Daoy (cell line): ENCODE results near the gene FXYD4. TPM values are rescaled to one million over a fixed set of nuclear protein-coding genes. Genes with fewer than 3 reads are reported as not detected.
"Not testable (repeated sequence)": the region's sequence is repeated elsewhere in the genome, so short reads cannot be mapped to it uniquely, and the experiment has no call there.

ENCODE experiments used
- DNase-seq: peaks from one replicate; pipeline ENCODE4 v3.0.0-alpha.2; 2015; ENCODE audit warnings: low read depth
- total RNA-seq: library from RNA; depleted of rRNA; stranded (reverse); fragments of >200 nt; shearing (Covaris generic); gene quantifications from 2 replicates; pipeline ENCODE4 v1.2.3, GENCODE V29; 2014; rRNA removed

FXYD4 gene
- total RNA-seq, 1 experiment from 2014 or later = not detected

DNA sequence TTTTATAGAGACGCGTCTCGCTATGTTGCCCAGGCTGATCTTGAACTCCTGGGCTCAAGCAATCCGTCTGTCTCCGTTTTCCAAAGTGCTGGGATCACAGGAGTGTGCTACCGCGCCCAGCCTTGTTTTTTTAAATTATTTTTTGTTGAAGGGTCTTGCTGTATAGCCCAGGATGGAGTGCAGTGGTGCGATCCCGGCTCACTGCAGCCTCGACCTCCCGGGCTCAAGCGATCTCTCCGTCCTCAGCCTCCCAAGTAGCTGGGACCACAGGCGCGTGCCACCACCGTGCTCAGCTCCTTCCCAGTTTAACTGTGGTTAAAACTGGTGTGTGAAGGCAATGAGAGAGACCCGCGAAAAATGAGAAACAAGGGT, 48.5 kb downstream of the FXYD4 start:
- DNase-seq = no peak

DNA sequence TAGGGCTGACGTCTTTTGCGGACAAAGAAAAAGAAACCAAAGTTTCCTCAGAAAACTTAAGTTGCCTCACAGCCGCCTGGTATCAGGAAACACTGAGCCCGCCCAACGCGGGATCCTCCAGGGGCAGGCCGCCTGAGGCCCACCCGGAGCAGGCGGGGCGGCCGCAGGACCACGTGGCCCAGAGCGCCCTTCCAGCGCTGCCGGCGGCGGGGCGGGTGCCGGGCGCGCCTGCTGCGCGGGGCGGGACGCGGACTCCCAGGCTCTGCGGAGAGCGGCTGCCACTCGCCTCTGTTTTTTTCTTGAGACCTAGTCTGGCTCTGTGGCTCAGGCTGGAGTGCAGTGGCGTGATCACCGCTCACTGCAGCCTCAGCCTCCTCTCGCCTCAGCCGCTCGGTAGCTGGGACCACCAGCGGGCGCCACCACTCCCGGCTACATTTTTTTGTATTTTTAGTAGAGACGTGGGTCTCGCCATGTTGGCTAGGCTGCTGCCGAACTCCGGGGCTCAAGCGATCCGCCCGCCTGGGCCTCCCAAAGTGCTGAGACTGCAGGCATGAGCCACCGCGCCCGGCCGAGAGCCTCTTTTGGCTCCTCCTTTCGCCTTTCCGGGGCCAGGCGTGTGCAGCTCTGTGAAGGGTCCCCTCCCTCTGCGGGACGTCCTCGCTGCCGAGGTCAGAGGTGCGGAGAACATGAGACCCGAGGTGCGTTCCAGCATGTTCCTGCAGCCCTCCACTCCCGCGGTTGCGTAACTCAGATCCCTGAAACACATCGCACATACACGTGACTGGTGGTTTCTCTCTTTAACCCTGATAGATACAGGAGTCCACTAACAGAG, 49.1 kb downstream of the FXYD4 start:
- peak; percentile 84 for DNase-seq

DNA sequence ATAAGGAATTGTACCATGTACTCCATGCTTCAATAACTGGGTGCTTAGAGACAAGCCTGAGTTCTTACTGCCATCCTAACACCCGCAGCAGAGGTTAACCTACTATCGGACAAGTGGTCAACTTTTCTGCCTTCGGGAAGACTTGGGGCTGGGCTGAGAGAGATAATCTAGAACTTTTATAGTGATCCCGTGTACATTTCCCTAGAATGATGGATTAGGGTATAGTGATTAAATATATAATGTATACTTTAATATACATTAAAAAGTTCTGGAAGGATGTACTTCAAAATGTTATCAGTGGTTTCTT, 49.7 kb downstream of the FXYD4 start:
- no peak for DNase-seq

DNA sequence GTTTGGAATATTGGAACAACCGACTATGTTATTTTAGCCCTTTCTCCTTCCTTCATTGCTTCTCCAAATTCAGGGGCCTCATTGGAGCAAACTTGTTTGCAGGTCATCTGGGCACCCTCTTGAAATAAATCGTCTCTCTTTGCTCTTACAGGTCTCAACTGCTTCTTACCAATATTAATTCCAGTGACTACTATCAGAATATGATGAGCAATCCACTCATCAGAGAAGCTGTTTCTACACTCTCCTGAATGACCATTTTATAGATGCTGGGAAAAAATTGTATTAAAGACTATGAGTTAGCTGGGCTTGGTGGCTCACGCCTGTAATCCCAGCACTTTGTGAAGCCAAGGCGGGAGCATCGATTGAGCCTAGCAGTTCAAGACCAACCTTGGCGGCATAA, 50.1 kb downstream of the FXYD4 start:
- no peak for DNase-seq

DNA sequence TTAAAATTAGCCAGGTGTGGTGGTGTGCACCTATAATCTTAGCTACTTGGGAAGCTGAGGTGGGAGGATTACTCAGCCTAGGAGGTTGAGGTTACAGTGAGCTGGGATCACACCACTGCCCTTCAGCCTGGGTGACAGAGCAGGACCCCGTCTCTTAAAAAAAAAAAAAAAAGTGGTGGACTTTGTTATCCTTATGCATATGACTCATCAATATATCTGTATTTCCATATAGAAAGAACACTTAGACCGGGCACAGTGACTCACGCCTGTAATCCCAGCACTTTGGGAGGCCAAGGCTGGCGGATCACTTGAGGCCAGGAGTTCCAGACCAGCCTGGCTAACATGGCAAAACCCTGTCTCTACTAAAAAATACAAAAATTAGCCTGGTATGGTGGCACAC, 50.5 kb downstream of the FXYD4 start:
- DNase-seq = not testable (repeated sequence)

DNA sequence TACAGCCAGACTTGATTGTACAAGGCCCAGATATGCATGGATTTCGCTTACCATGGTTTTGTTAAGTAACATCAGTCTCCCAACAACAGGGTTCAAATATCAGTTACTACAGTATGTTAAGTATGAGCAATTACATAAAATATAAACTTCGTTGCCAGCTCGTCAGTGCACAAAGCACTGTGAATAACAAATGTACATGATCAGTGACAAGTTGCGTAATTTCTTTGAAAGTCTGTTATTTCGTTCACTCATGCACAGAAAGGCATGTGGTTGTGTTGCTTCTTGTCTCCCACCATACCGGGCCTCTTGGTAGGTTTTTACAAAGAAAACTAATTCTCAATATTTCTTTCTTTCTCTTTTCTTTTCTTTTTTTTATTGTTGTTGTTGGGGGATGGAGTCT, 53.0 kb downstream of the FXYD4 start:
- no peak for DNase-seq

Other genes starting within 250 kb of the FXYD4 start
- gene CSGALNACT2, start 233.2 kb upstream of the FXYD4 start, total RNA-seq = 2.7 and 4.1 TPM in 2 replicates
- not detected in 2 replicates for gene RASGEF1A, start 104.6 kb upstream of the FXYD4 start, total RNA-seq
- gene HNRNPF, start 37.5 kb downstream of the FXYD4 start, total RNA-seq = 137 and 148 TPM in 2 replicates
- 1.0 and 1.8 TPM in 2 replicates for gene ZNF487, start 65.5 kb downstream of the FXYD4 start, total RNA-seq
- 5.5 and 7.6 TPM in 2 replicates for gene ZNF239, start 203.0 kb downstream of the FXYD4 start, total RNA-seq
- 2.8 and 3.7 TPM in 2 replicates for gene ZNF485, start 234.8 kb downstream of the FXYD4 start, total RNA-seq